HG03469 (cell line): ENCODE measurements around the gene CMYA5.
"Not testable (repeated sequence)": the region's sequence is repeated elsewhere in the genome, so short reads cannot be mapped to it uniquely, and the experiment has no call there.

Source experiments
- ATAC-seq: cut with Tn5 transposase; IDR thresholded peaks from one replicate; pipeline ENCODE4 v1.9.1; 2021; ENCODE audit warnings: mild to moderate bottlenecking, moderate library complexity, moderate number of reproducible peaks; ENCODE audit not compliant: unreplicated experiment

The CMYA5 gene

GRCh38 chr5:79702606-79703380 is 13.2 kb downstream of the CMYA5 start:
- ATAC-seq, result no peak

GRCh38 chr5:79703381-79703645 is 13.7 kb downstream of the CMYA5 start:
- no peak for ATAC-seq

- no peak for ATAC-seq
These were observed 14.9 kb downstream of the CMYA5 start for GRCh38 chr5:79704553-79704952.

DNA sequence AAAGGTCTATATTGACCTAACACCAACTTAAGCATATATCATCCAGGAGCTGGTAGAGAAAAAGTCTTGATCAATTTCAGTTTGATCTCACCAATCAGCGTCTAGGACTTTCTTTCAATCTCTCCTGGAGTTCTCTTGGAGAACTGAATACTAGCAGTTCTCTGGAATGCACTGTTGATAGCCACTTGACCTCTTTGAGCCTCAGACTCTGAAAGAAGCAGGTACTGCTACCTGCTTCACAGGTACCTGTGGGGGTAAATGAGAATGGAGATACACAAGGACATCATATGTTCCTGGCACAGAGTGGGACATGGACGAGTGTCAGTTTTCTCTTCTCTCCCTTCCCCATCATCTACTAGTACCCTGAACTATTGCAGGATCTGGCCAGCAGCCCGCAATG is 16.0 kb downstream of the CMYA5 start:
- no peak for ATAC-seq

DNA sequence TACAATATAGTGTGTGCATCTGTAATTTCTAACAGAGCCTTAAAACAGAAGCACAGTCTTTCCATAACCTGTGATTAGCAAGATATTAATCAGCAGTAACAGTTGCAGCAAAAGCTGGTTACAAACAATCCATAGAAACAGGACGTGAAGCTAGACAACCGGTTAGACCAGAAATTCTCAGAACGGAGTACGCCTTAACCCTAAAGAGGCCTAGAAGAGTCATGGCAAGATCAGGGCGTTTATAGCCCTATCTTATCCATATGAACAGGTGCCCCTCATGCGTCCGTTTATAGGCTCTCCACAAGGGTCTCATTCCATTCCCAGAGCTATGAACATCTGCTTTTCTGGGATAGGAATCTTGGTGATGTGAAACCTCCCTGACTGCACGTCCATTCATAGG is 16.7 kb downstream of the CMYA5 start:
- not testable (repeated sequence) for ATAC-seq

GRCh38 chr5:79707535-79707934 is 17.9 kb downstream of the CMYA5 start:
- no peak for ATAC-seq

DNA sequence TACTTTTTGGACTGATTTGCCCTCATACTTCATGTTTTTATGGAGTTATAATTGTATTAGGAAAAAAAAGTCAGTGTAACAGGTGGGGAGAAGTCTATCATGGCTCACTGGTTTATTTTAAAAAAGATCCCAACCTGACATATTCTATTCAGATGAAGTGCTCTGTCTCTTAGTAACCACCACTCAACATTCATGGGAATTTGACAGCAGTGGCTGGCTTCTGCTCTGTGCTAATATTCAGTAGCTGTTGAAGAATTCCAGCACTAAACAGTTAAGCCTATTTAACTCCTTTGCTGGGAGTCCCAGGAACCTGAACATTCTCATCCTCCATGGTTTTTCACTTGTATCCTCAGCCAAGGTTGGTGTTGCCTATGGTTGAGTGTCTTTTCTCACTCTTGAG is 23.1 kb downstream of the CMYA5 start:
- ATAC-seq, result no peak

DNA sequence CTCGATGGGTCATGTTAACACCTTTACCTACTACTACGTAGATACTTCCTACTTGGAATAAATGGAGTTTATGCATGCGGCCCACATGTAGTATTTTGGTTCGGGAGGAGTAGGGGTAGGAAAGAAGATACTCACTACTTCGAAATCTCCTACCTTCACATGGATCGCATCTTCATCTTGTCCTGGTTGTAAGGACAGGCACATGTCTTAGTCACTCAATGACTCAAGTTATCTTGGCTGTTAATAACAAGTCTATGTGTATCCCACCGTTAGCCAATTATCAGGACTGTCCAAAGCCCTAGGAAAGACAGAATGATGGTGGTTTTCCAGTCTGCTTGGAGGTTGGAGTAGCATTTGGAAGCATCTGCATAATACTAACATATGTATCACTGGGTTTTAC is 24.1 kb downstream of the CMYA5 start:
- ATAC-seq, result no peak

- no peak for ATAC-seq
These were observed 27.2 kb downstream of the CMYA5 start for GRCh38 chr5:79716839-79717238.

GRCh38 chr5:79720096-79720495 is 30.5 kb downstream of the CMYA5 start:
- ATAC-seq, result no peak

GRCh38 chr5:79727451-79728355 is 38.1 kb downstream of the CMYA5 start:
- no peak for ATAC-seq

GRCh38 chr5:79728396-79728795 is 38.8 kb downstream of the CMYA5 start:
- no peak for ATAC-seq

- no peak for ATAC-seq
These were observed 40.0 kb downstream of the CMYA5 start for GRCh38 chr5:79729679-79730078.

DNA sequence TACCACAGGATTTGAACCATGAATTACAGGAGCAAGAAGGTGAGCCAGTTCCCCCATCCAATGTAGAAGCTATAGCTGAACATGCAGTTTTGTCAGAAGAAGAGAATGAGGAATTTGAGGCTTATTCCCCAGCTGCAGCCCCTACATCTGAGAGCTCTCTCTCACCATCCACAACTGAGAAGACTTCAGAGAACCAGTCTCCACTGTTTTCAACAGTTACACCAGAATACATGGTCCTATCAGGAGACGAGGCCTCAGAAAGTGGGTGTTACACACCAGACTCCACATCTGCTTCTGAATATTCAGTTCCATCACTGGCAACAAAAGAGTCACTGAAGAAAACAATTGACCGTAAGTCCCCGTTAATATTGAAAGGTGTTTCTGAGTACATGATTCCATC is 40.9 kb downstream of the CMYA5 start:
- no peak for ATAC-seq

- ATAC-seq, result no peak
These were observed 42.1 kb downstream of the CMYA5 start for GRCh38 chr5:79731775-79732174.

- ATAC-seq, result no peak
These were observed 47.2 kb downstream of the CMYA5 start for GRCh38 chr5:79736528-79737514.

DNA sequence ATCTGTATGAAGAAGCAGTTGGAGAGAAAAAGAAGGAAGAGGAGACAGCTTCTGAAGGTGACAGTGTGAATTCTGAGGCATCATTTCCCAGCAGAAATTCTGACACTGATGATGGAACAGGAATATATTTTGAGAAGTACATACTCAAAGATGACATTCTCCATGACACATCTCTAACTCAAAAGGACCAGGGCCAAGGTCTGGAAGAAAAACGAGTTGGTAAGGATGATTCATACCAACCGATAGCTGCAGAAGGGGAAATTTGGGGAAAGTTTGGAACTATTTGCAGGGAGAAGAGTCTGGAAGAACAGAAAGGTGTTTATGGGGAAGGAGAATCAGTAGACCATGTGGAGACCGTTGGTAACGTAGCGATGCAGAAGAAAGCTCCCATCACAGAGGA is 48.7 kb downstream of the CMYA5 start:
- no peak for ATAC-seq

DNA sequence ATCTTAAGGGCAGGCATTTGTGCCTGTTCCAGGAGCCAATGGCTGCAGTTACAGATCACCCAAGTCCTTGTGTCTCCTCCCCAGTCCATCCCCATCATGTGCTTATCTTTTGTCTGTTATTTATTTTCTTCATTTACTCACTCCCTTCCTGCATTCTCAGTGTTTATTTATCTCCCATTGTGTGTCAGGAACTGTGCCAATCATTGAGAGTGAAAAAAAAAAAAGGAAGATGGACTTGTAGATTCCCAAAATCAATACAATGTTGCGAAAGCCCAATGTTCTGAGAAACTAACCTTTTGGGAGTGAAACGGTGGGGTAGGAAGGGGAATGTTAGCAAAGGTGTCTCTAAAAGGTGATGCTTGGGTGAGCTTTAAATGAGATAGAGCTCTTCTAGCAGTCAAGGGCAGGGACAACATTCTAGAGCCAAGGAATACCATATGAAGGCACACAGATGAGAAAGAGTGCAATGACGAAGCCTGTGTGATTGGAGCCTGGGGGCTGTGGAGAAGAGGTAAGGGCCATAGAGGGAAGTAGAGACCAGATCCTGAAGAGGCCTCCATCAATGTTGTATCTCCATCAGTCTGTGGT is 53.0 kb downstream of the CMYA5 start:
- no peak for ATAC-seq

DNA sequence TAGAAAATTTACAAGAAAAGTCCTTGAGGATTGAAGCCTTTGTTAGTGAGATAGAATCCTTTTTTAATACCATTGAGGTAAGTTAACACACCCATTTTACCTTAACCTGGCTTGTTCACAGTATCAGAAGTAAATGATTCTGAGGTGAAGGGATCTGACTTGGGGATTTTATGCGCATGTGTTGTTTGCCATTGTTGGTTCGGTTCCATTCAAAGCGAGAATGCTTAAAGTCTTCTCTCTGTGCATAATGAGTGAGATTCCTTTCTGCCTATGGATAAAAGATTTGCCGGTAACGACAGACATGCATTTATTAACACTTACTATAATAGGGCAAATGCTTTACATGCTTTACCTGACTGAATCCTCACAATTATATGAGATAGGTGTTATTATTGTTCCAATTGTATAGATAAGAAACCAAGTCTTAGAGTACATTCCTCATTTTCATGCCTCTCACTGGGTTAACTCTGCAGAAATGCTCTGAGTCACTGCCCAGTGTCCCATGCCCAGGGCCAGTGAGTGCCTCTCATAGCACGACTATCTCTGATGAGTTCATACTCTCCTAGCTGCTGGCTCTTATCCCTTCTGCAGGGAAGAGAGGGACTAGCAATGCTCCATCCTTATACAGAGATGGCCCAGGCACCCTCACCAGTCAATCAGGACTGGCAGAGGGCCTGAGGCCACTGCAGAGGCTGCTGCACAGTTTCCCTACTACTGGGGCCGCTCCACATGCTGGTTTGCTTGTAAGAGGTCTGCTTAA is 54.4 kb downstream of the CMYA5 start:
- no peak for ATAC-seq

DNA sequence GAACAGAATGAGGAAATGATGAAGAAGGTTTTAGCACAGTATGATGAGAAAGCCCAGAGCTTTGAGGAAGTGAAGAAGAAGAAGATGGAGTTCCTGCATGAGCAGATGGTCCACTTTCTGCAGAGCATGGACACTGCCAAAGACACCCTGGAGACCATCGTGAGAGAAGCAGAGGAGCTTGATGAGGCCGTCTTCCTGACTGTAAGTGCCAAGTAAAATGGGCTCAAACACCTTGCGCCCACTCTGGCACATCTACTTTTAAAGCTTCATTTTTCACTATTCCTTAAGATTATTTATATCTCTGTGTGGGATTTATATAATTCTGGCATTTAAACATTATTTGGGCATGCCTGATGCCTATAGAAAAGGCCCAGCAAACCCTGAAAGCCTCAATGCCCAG is 55.6 kb downstream of the CMYA5 start:
- ATAC-seq, result no peak
